ENCODE results near the gene RSPRY1. TPM values are rescaled to one million over a fixed set of nuclear protein-coding genes. Genes with fewer than 3 reads are reported as not detected.

The RSPRY1 gene
- total RNA-seq (32.2 TPM), polyA plus RNA-seq (ENCODE audit: insufficient read depth, low read depth, low replicate concordance) (14.4 TPM)
- long read RNA-seq, donor 1, transcript RSPRY1-201 (15 exons, 3,547 nt) = major isoform, 7 of 7 reads
- long read RNA-seq, donor 1, partial matches to known transcripts = 0 of 7 reads
- long read RNA-seq, donor 1, other reads (novel, unspliced or antisense) = 0 of 7 reads
- long read RNA-seq, donor 2, partial matches to known transcripts = 7 of 10 reads
- long read RNA-seq, donor 2, other reads (novel, unspliced or antisense) = 0 of 10 reads
- long read RNA-seq, donor 3, partial matches to known transcripts = 5 of 9 reads
- long read RNA-seq, donor 3, other reads (novel, unspliced or antisense) = 0 of 9 reads
- long read RNA-seq, donor 4, transcript RSPRY1-201 (15 exons, 3,547 nt) = major isoform, 5 of 6 reads
- long read RNA-seq, donor 4, partial matches to known transcripts = 0 of 6 reads
- long read RNA-seq, donor 4, other reads (novel, unspliced or antisense) = 0 of 6 reads
- long read RNA-seq, donor 5 = 0 reads
- long read RNA-seq, donor 6, partial matches to known transcripts = 32 of 35 reads
- long read RNA-seq, donor 6, other reads (novel, unspliced or antisense) = 0 of 35 reads
- long read RNA-seq, donor 7, transcript RSPRY1-201 (15 exons, 3,547 nt) = major isoform, 24 of 35 reads
- long read RNA-seq, donor 7, partial matches to known transcripts = 6 of 35 reads
- long read RNA-seq, donor 7, other reads (novel, unspliced or antisense) = 5 of 35 reads
- long read RNA-seq, donor 8, transcript RSPRY1-201 (15 exons, 3,547 nt) = major isoform, 7 of 7 reads
- long read RNA-seq, donor 8, partial matches to known transcripts = 0 of 7 reads
- long read RNA-seq, donor 8, other reads (novel, unspliced or antisense) = 0 of 7 reads
- long read RNA-seq, donor 9, partial matches to known transcripts = 0 of 2 reads
- long read RNA-seq, donor 9, other reads (novel, unspliced or antisense) = 0 of 2 reads
- long read RNA-seq, donor 10, partial matches to known transcripts = 9 of 14 reads
- long read RNA-seq, donor 10, other reads (novel, unspliced or antisense) = 0 of 14 reads

GRCh38 chr16:57185945-57186871 lies at the start of gene RSPRY1, which contains the start of gene PSME3IP1:
RSPRY1 (plus strand) TSS chr16:57186329; CDS start chr16:57204659, 18,330 bp downstream.
PSME3IP1 (minus strand) TSS chr16:57186039; CDS start chr16:57173854, 12,185 bp downstream.
- Histone ChIP-seq H3K27me3 (ENCODE audit: control insufficient read depth, insufficient read depth, low read length) (no peaks in the 10 kb centered on the region), H3K27ac (ENCODE audit: low read depth in 2 of 2, low read length in 2 of 2) (peak within 1 kb of the TSS; percentile 91 to 95), H3K4me3 (ENCODE audit: low read length in 3 of 3) (peak within 1 kb of the TSS; percentile 89 to 97 (median 91)), H3K36me3 (ENCODE audit: control insufficient read depth in 2 of 3, insufficient read depth in 3 of 3, low read length in 3 of 3) (no peaks in the 10 kb centered on the region), H3K9me3 (ENCODE audit: control insufficient read depth in 2 of 3, insufficient read depth in 1 of 3, low read length in 3 of 3) (no peaks in the 10 kb centered on the region), H3K4me1 (ENCODE audit: control insufficient read depth in 2 of 3, insufficient read depth in 2 of 3, low read depth in 1 of 3, low read length in 3 of 3) (peaks cover 0 to 19% (median 14%) of the 10 kb centered on the region in 3 donors), H3K9ac (ENCODE audit: low read length in 3 of 3) (peak within 1 kb of the TSS; percentile 80 to 93 (median 92))
- intact Hi-C loops (cut with DNase I) = no loop called here
- TF ChIP-seq CTCF (IDR thresholded peaks at IDR 0.05; ENCODE audit: borderline replicate concordance, extremely low read depth, insufficient read depth) = no peak
- FAIRE-seq (peak; percentile 99), DNase-seq (peak; percentile 99 to 100 (median 100))

GRCh38 chr16:57137043-57137442 lies 49.1 kb upstream of the RSPRY1 start:
- no peaks in the 10 kb centered on the region for H3K36me3 ChIP-seq (ENCODE audit: control insufficient read depth in 2 of 3, insufficient read depth in 3 of 3, low read length in 3 of 3)
- no peak overlapping the region for H3K9ac ChIP-seq (ENCODE audit: low read length in 3 of 3)
- H3K27me3 ChIP-seq (ENCODE audit: control insufficient read depth, insufficient read depth, low read length) = no peaks in the 10 kb centered on the region
- H3K4me3 ChIP-seq (ENCODE audit: low read length in 3 of 3) = no peak overlapping the region
- intact Hi-C loops (cut with DNase I) = no loop called here
- no peaks in the 10 kb centered on the region for H3K9me3 ChIP-seq (ENCODE audit: control insufficient read depth in 2 of 3, insufficient read depth in 1 of 3, low read length in 3 of 3)
- no peak for FAIRE-seq
- TF ChIP-seq CTCF (IDR thresholded peaks at IDR 0.05; ENCODE audit: borderline replicate concordance, extremely low read depth, insufficient read depth) = no peak
- DNase-seq = peak in 1 of 5 donors; percentile 46
- H3K4me1 ChIP-seq (ENCODE audit: control insufficient read depth in 2 of 3, insufficient read depth in 2 of 3, low read depth in 1 of 3, low read length in 3 of 3) = peaks cover 0 to 9% (median 0%) of the 10 kb centered on the region in 3 donors
- H3K27ac ChIP-seq (ENCODE audit: low read depth in 2 of 2, low read length in 2 of 2) = no peak overlapping the region

- Histone ChIP-seq H3K9ac (ENCODE audit: low read length in 3 of 3) (no peak overlapping the region), H3K27ac (ENCODE audit: low read depth in 2 of 2, low read length in 2 of 2) (no peak overlapping the region), H3K27me3 (ENCODE audit: control insufficient read depth, insufficient read depth, low read length) (no peaks in the 10 kb centered on the region), H3K36me3 (ENCODE audit: control insufficient read depth in 2 of 3, insufficient read depth in 3 of 3, low read length in 3 of 3) (no peaks in the 10 kb centered on the region), H3K4me1 (ENCODE audit: control insufficient read depth in 2 of 3, insufficient read depth in 2 of 3, low read depth in 1 of 3, low read length in 3 of 3) (peaks cover 0 to 15% (median 0%) of the 10 kb centered on the region in 3 donors), H3K4me3 (ENCODE audit: low read length in 3 of 3) (no peak overlapping the region), H3K9me3 (ENCODE audit: control insufficient read depth in 2 of 3, insufficient read depth in 1 of 3, low read length in 3 of 3) (no peaks in the 10 kb centered on the region)
- DNase-seq (peak in 1 of 5 donors; percentile 57), FAIRE-seq (no peak)
- TF ChIP-seq CTCF (IDR thresholded peaks at IDR 0.05; ENCODE audit: borderline replicate concordance, extremely low read depth, insufficient read depth) = no peak
- intact Hi-C loops (cut with DNase I) = no loop called here
Measured at GRCh38 chr16:57137566-57138273, 48.4 kb upstream of the RSPRY1 start.
